Neuronal stem cell (in vitro differentiated cells): Measurements from ENCODE around the gene EVI5L.

Source experiments
- DNase-seq: peaks from one replicate; pipeline ENCODE4 v3.0.0-alpha.2; 2013; ENCODE audit warnings: low spot score
- H2AFZ ChIP-seq: one replicate; pipeline ENCODE4 v1.6.1; 2013; ENCODE audit warnings: mild to moderate bottlenecking, low read length, inconsistent platforms
- H2AK5ac ChIP-seq: 2 replicates; pipeline ENCODE4 v1.6.1; 2013; ENCODE audit warnings: low read depth, mild to moderate bottlenecking, inconsistent platforms, low read length, moderate library complexity, mixed read lengths
- H2BK120ac ChIP-seq: 2 replicates; pipeline ENCODE4 v1.6.1; 2013; ENCODE audit warnings: low read depth, mild to moderate bottlenecking, inconsistent platforms, low read length, moderate library complexity, mixed read lengths
- H2BK12ac ChIP-seq: one replicate; pipeline ENCODE4 v1.6.1; 2013; ENCODE audit warnings: low read length, inconsistent platforms
- H2BK15ac ChIP-seq: 2 replicates; pipeline ENCODE4 v1.6.1; 2013; ENCODE audit warnings: mild to moderate bottlenecking, low read length, inconsistent platforms, mixed read lengths
- H2BK5ac ChIP-seq: one replicate; pipeline ENCODE4 v1.6.1; 2013; ENCODE audit warnings: inconsistent platforms, mild to moderate bottlenecking, low read length, moderate library complexity
- H3K14ac ChIP-seq: one replicate; pipeline ENCODE4 v1.6.1; 2013; ENCODE audit warnings: low read length, inconsistent platforms
- H3K18ac ChIP-seq: 2 replicates; pipeline ENCODE4 v1.6.1; 2013; ENCODE audit warnings: low read length, inconsistent platforms
- H3K23ac ChIP-seq: 2 replicates; pipeline ENCODE4 v1.6.1; 2013; ENCODE audit warnings: low read depth, mild to moderate bottlenecking, mixed read lengths, low read length, inconsistent platforms; ENCODE audit not compliant: poor library complexity
- H3K27ac ChIP-seq: replicated peaks from 3 replicates; pipeline ENCODE4 v1.5.1; 2013; ENCODE audit warnings: low read length, inconsistent platforms
- H3K27me3 ChIP-seq, 3 experiments: 2 replicates each; pipeline ENCODE4 v1.6.1; 2013; ENCODE audit warnings: low read length in 3 of 3, mild to moderate bottlenecking in 2 of 3, inconsistent platforms in 1 of 3, low read depth in 1 of 3, mixed read lengths in 1 of 3, moderate library complexity in 1 of 3; ENCODE audit not compliant: control insufficient read depth in 3 of 3, insufficient read depth in 3 of 3
- H3K36me3 ChIP-seq, 2 donors: replicated peaks in 1 of 2; 2 replicates each; pipeline ENCODE4 v1.6.1; 2013; ENCODE audit warnings: low read length in 2 of 2; ENCODE audit not compliant: control insufficient read depth in 2 of 2, insufficient read depth in 2 of 2
- H3K4ac ChIP-seq: 2 replicates; pipeline ENCODE4 v1.6.1; 2013; ENCODE audit warnings: inconsistent platforms, mild to moderate bottlenecking, low read length, moderate library complexity
- H3K4me1 ChIP-seq, 2 donors: 1 replicate in 1 of 2; 2 replicates in 1 of 2; pipeline ENCODE4 v1.6.1; 2013; ENCODE audit warnings: low read length in 2 of 2, low read depth in 1 of 2; ENCODE audit not compliant: control insufficient read depth in 2 of 2, insufficient read depth in 1 of 2
- H3K4me2 ChIP-seq: one replicate; pipeline ENCODE4 v1.6.1; 2013; ENCODE audit warnings: mild to moderate bottlenecking, low read length, inconsistent platforms; ENCODE audit not compliant: insufficient read depth, poor library complexity, severe bottlenecking
- H3K4me3 ChIP-seq, 2 donors: 2 replicates each; pipeline ENCODE4 v1.5.1; 2013; ENCODE audit warnings: low read length in 2 of 2, mild to moderate bottlenecking in 2 of 2, inconsistent platforms in 1 of 2, moderate library complexity in 1 of 2
- H3K79me1 ChIP-seq: one replicate; pipeline ENCODE4 v1.6.1; 2013; ENCODE audit warnings: low read depth, mild to moderate bottlenecking, inconsistent platforms, low read length, moderate library complexity
- H3K9ac ChIP-seq: one replicate; pipeline ENCODE4 v1.6.1; 2013; ENCODE audit warnings: mild to moderate bottlenecking, low read depth, low read length, inconsistent platforms; ENCODE audit not compliant: poor library complexity
- H3K9me3 ChIP-seq, 2 donors: replicated peaks in 1 of 2; 2 replicates each; pipeline versions ENCODE3 to v1.6.1; 2013; ENCODE audit warnings: low read length in 2 of 2, mild to moderate bottlenecking in 2 of 2, inconsistent platforms in 1 of 2, low read depth in 1 of 2, mixed read lengths in 1 of 2, moderate library complexity in 1 of 2; ENCODE audit not compliant: control insufficient read depth in 2 of 2, insufficient read depth in 1 of 2
- H4K8ac ChIP-seq: one replicate; pipeline ENCODE4 v1.6.1; 2013; ENCODE audit warnings: low read depth, mild to moderate bottlenecking, inconsistent platforms, low read length, moderate library complexity
- H4K91ac ChIP-seq: one replicate; pipeline ENCODE4 v1.6.1; 2013; ENCODE audit warnings: low read length, low read depth, mild to moderate bottlenecking, inconsistent platforms; ENCODE audit not compliant: poor library complexity
- WGBS, 2 donors: extraction: QIAGEN DNeasy Blood & Tissue Kit; methylation state at CpG; one replicate each; pipeline ENCODE4 v1.1.7; 2013; ENCODE audit warnings: missing lambda C conversion rate in 2 of 2, mixed read lengths in 1 of 2; ENCODE audit not compliant: insufficient read length in 2 of 2, insufficient replicate concordance in 1 of 2; ENCODE audit errors: extremely low coverage in 2 of 2; 5-methylcytosine and 5-hydroxymethylcytosine counted together

The EVI5L gene

GRCh38 chr19:7819337-7819736 lies 10.7 kb upstream of the EVI5L start:
- Histone ChIP-seq H3K4me2 (no peak overlapping the region), H2BK15ac (no peak overlapping the region)

GRCh38 chr19:7820588-7820987 lies 9.4 kb upstream of the EVI5L start:
- WGBS, 2 donors = no CpG with 5 or more reads among the region's 3 CpGs
- Histone ChIP-seq H3K23ac (no peak overlapping the region), H3K18ac (no peak overlapping the region), H3K79me1 (no peaks in the 10 kb centered on the region), H3K4me3 (no peak overlapping the region), H2BK5ac (no peak overlapping the region), H3K4me2 (no peak overlapping the region), H2BK15ac (no peak overlapping the region), H2BK12ac (no peak overlapping the region), H3K27me3 (peaks cover 0 to 8% (median 0%) of the 10 kb centered on the region in 3 experiments), H3K14ac (no peak overlapping the region), H3K36me3 (no peaks in the 10 kb centered on the region), H3K27ac (no peak overlapping the region), H3K4me1 (no peaks in the 10 kb centered on the region), H2AFZ (no peak overlapping the region), H3K9ac (no peak overlapping the region), H4K8ac (no peak overlapping the region), H2BK120ac (no peak overlapping the region), H3K4ac (no peak overlapping the region), H3K9me3 (peaks cover 0 to 6% of the 10 kb centered on the region in 2 donors), H4K91ac (no peak overlapping the region), H2AK5ac (no peak overlapping the region)
- DNase-seq = no peak

More at GRCh38 chr19:7819337-7819736, 10.7 kb upstream of the EVI5L start:
- Histone ChIP-seq H3K23ac (no peak overlapping the region), H3K18ac (no peak overlapping the region), H2AFZ (no peak overlapping the region), H3K27ac (no peak overlapping the region), H2BK120ac (no peak overlapping the region), H4K91ac (no peak overlapping the region), H3K9me3 (peaks cover 0 to 6% of the 10 kb centered on the region in 2 donors), H3K36me3 (no peaks in the 10 kb centered on the region), H2AK5ac (no peak overlapping the region), H2BK5ac (no peak overlapping the region), H3K14ac (no peak overlapping the region), H3K4me1 (no peaks in the 10 kb centered on the region), H3K9ac (no peak overlapping the region), H3K79me1 (no peaks in the 10 kb centered on the region), H3K4ac (no peak overlapping the region), H4K8ac (no peak overlapping the region), H2BK12ac (no peak overlapping the region), H3K4me3 (no peak overlapping the region), H3K27me3 (peaks cover 0 to 8% (median 0%) of the 10 kb centered on the region in 3 experiments)
- WGBS, 2 donors = no CpG with 5 or more reads among the region's 2 CpGs
- no peak for DNase-seq

GRCh38 chr19:7822910-7823515 lies 7.0 kb upstream of the EVI5L start:
- H3K23ac ChIP-seq = no peak overlapping the region
- no peak overlapping the region for H2BK5ac ChIP-seq
- no CpG with 5 or more reads among the region's 4 CpGs for WGBS, 2 donors
- no peak overlapping the region for H3K14ac ChIP-seq
- no peaks in the 10 kb centered on the region for H3K36me3 ChIP-seq
- H2AK5ac ChIP-seq = no peak overlapping the region
- H3K4me1 ChIP-seq = no peaks in the 10 kb centered on the region
- no peak for DNase-seq
- H4K91ac ChIP-seq = no peak overlapping the region
- H3K27ac ChIP-seq = no peak overlapping the region
- H3K4me3 ChIP-seq = no peak overlapping the region
- H2AFZ ChIP-seq = no peak overlapping the region
- no peak overlapping the region for H3K9ac ChIP-seq
- H3K9me3 ChIP-seq = peaks cover 0 to 2% of the 10 kb centered on the region in 2 donors
- H2BK120ac ChIP-seq = no peak overlapping the region
- H4K8ac ChIP-seq = no peak overlapping the region
- H2BK12ac ChIP-seq = no peak overlapping the region
- H2BK15ac ChIP-seq = no peak overlapping the region
- peaks cover 0 to 14% (median 0%) of the 10 kb centered on the region in 3 experiments for H3K27me3 ChIP-seq
- H3K79me1 ChIP-seq = no peaks in the 10 kb centered on the region
- no peak overlapping the region for H3K4ac ChIP-seq
- no peak overlapping the region for H3K18ac ChIP-seq
- no peak overlapping the region for H3K4me2 ChIP-seq

- Histone ChIP-seq H4K8ac (no peak overlapping the region), H2BK12ac (no peak overlapping the region), H3K27me3 (peaks cover 0 to 17% (median 0%) of the 10 kb centered on the region in 3 experiments), H3K18ac (no peak overlapping the region), H3K4me1 (no peaks in the 10 kb centered on the region), H2BK15ac (no peak overlapping the region), H3K4me2 (no peak overlapping the region), H2AFZ (peak overlapping the region; percentile 17), H3K79me1 (no peaks in the 10 kb centered on the region), H3K36me3 (no peaks in the 10 kb centered on the region), H4K91ac (no peak overlapping the region), H3K14ac (no peak overlapping the region), H2BK120ac (no peak overlapping the region), H2AK5ac (no peak overlapping the region), H3K23ac (no peak overlapping the region), H3K4me3 (no peak overlapping the region), H3K27ac (no peak overlapping the region), H3K9ac (no peak overlapping the region), H3K4ac (no peak overlapping the region), H3K9me3 (no peaks in the 10 kb centered on the region), H2BK5ac (no peak overlapping the region)
- no peak for DNase-seq
- no CpG with 5 or more reads among the region's 9 CpGs for WGBS, 2 donors
Observed at GRCh38 chr19:7823686-7824301, 6.2 kb upstream of the EVI5L start.
